GM10248 (cell line): Measurements from ENCODE around the gene CFAP91.

Source experiments
- CTCF ChIA-PET: fragments of 300-600 bp; sonication (Branson Sonifier 250); formaldehyde crosslinking; extraction: SDS; loops from one replicate; lab custom pipeline; 2021; ENCODE audit warnings: antibody characterized with exemption; lab: Yijun Ruan, JAX
- POLR2A ChIA-PET: fragments of 350-650 bp; sonication (Branson Sonifier 250); formaldehyde crosslinking; extraction: SDS; loops from one replicate; lab custom pipeline; 2020; ENCODE audit warnings: antibody characterized with exemption; lab: Yijun Ruan, JAX
- DNase-seq: peaks from one replicate; pipeline ENCODE4 v3.0.0; 2012; ENCODE audit errors: extremely low spot score
- CTCF ChIP-seq: IDR thresholded peaks from 2 replicates; pipeline ENCODE4 v1.5.1; 2012; ENCODE audit warnings: mild to moderate bottlenecking, low read depth; ENCODE audit errors: extremely low read depth, missing control alignments, control extremely low read depth

The CFAP91 gene

GRCh38 chr3:119729996-119730395 lies 27.2 kb downstream of the CFAP91 start:
- no peak for DNase-seq
- TF ChIP-seq CTCF: no peak
- ChIA-PET CTCF (interaction anchor here (2.5 kb wide), 1 partner anchor 15 kb away, joined by 7 read pairs; no protein-coding TSS in a partner anchor), POLR2A (no interaction called here)

GRCh38 chr3:119731560-119732343 lies 28.9 kb downstream of the CFAP91 start:
- ChIA-PET CTCF (interaction anchor here (0.8 to 2.5 kb wide), 7 partner anchors 11 to 206 kb away, joined by 3 to 7 read pairs (median 4); no protein-coding TSS in a partner anchor), POLR2A (interaction anchor here (0.7 kb wide), 1 partner anchor 10 kb away, joined by 3 read pairs; no protein-coding TSS in a partner anchor)
- TF ChIP-seq CTCF: no peak
- no peak for DNase-seq

GRCh38 chr3:119733812-119734211 lies 31.0 kb downstream of the CFAP91 start:
- CTCF ChIA-PET: interaction anchor here (1.2 to 2.5 kb wide), 6 partner anchors 10 to 852 kb away, joined by 3 to 6 read pairs (median 4); no protein-coding TSS in a partner anchor
- POLR2A ChIA-PET: no interaction called here

GRCh38 chr3:119738741-119739140 lies 35.9 kb downstream of the CFAP91 start:
- DNase-seq: no peak
- ChIA-PET CTCF (interaction anchor here (1.8 kb wide), 1 partner anchor 11 kb away, joined by 5 read pairs; no protein-coding TSS in a partner anchor), POLR2A (no interaction called here)
- TF ChIP-seq CTCF: no peak

More at GRCh38 chr3:119733812-119734211, 31.0 kb downstream of the CFAP91 start:
- no peak for TF ChIP-seq CTCF
- DNase-seq: no peak

- POLR2A ChIA-PET: interaction anchor here (0.6 kb wide), 1 partner anchor 605 kb away, joined by 3 read pairs; no protein-coding TSS in a partner anchor
- DNase-seq: no peak
- TF ChIP-seq CTCF: no peak
- CTCF ChIA-PET: interaction anchor here (0.8 to 3.1 kb wide), 6 partner anchors 9 to 501 kb away, joined by 3 to 13 read pairs (median 4); no protein-coding TSS in a partner anchor
These were observed 39.1 kb downstream of the CFAP91 start for GRCh38 chr3:119741657-119742590.

- ChIA-PET POLR2A (no interaction called here), CTCF (interaction anchor here (1.0 to 2.2 kb wide), 5 partner anchors 11 to 24 kb away, joined by 3 to 8 read pairs (median 4); no protein-coding TSS in a partner anchor)
- no peak for TF ChIP-seq CTCF
- no peak for DNase-seq
These were observed 41.1 kb downstream of the CFAP91 start for GRCh38 chr3:119743921-119744320.
